HG03354 (cell line): ENCODE results near the gene MTAP.

Experiments
- ATAC-seq: cut with Tn5 transposase; IDR thresholded peaks from one replicate; pipeline ENCODE4 v1.9.1; 2021; ENCODE audit warnings: mild to moderate bottlenecking; ENCODE audit not compliant: unreplicated experiment, poor library complexity, severe bottlenecking

Gene MTAP

GRCh38 chr9:21837501-21837900, 35.1 kb downstream of the MTAP start:
- ATAC-seq: no peak

DNA sequence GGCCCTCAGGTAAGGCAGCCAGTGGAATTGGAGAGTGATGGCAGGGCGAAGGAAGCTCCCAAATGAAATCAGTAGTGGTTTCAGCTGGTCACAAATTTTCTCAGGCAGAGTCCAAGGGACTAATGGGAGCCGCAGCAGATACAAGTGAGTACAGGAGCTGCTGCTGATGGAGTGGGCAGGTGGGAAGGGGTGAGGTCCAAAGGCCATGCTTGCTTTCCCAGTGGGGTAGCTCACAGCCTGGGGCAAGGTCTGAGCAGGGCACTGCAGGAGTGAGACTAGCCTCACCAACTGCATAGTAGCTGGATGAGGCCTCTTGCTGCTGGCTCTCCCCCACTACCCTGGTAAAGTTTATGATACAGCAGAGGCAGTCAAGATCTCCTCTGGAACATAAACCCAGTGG, 38.2 kb downstream of the MTAP start:
- no peak for ATAC-seq

GRCh38 chr9:21841133-21841532, 38.7 kb downstream of the MTAP start:
- ATAC-seq: no peak

DNA sequence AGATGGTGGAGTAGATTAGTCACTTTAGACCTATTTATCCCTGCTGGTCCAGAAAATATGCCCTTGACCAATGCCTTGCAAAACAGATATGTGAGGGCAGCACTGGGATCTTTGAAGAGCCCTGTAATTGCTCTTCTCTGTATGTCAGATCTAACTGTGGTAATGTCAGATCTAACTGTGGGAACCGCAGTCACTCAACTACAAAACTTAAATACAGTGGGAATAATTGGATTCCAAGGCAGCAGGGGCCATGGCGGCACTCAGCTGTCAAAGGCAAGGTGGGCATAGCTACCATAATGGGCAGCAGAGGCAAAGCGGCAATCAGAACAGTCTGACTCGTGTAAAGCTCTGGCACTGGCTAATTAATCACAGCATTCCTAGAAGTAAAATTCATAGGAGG, 46.2 kb downstream of the MTAP start:
- ATAC-seq: no peak

DNA sequence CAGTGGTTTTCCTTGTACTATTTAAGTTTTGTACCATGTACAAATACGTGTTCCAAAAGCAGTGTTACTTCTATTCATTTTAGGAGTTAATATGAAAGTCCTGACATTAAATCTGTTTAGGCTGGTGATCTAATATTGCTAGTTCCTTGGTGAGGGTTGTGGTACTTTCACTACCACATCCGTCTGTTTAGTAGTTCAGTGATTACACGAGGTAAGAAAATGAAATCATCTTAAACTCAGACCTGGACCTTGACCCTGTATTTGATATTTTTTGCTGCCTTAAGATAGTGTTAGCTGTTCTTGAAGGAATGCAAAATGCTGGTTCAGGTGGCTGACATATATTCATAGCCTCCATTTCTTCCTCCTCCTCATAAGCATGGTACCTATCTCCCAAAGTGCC, 50.3 kb downstream of the MTAP start:
- ATAC-seq: peak; percentile 99

GRCh38 chr9:21853414-21853813, 51.0 kb downstream of the MTAP start:
- ATAC-seq: no peak

- no peak for ATAC-seq
These were observed 51.7 kb downstream of the MTAP start for GRCh38 chr9:21854119-21854518.

GRCh38 chr9:21854594-21854993, 52.2 kb downstream of the MTAP start:
- no peak for ATAC-seq

- no peak for ATAC-seq
These were observed 54.1 kb downstream of the MTAP start for GRCh38 chr9:21856301-21857094.

GRCh38 chr9:21862871-21863270, 60.4 kb downstream of the MTAP start:
- ATAC-seq: peak; percentile 47

- no peak for ATAC-seq
These were observed 62.1 kb downstream of the MTAP start for GRCh38 chr9:21864505-21864904.

DNA sequence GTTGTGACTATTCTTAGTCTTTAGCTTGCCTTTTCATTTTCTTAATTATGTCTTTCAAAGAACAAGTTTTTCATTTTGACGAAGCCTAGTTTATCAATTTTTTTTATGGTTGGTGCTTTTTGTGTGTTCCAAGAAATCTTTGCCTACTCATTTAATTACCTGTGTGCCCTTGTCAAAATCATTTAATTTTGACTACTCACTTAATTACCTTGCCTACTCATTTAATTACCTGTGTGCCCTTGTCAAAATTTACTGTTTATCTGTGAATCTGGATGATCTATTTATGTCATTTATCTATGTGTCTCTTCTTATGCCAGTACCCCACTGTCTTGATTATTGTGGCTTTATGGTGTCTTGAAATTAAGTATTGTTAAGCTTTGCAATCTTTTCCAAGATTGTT, 63.9 kb downstream of the MTAP start:
- no peak for ATAC-seq

DNA sequence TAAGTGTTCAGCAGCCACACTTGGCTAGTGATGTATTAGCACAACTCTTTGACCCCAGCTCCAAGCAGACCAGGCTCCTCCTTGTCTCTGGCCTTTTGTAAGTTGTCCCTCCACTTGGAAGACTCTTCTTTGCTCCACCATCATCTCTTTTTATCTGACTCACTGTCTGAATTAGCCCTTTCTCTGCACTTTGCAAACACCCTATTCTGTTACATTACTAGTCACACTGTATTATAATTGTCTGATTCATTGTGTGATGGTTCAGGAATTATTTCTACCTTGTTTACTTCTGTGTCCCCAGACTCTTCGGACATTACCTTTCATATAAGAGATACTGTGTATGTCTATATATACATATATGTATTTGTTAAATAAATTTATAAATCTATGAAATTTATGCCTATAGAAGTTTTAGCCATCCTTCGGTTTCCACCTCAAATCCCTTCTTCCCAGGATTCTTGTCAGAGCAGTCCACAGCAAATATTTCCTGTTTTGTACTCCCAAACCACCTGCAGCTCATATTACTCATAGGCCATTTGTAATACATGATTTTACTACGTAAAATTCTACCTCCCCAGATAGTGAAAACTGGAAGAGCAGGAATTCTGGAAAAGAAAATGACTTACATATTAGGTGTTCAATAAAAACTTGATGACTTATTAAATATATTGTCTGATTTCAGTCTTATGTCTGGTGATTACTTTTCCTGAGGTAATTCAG, 69.0 kb downstream of the MTAP start:
- no peak for ATAC-seq

- ATAC-seq: no peak
These were observed 70.3 kb downstream of the MTAP start for GRCh38 chr9:21872696-21873095.

GRCh38 chr9:21873540-21874221, 71.2 kb downstream of the MTAP start:
- ATAC-seq: no peak

- ATAC-seq: no peak
These were observed 73.5 kb downstream of the MTAP start for GRCh38 chr9:21875893-21876292.

DNA sequence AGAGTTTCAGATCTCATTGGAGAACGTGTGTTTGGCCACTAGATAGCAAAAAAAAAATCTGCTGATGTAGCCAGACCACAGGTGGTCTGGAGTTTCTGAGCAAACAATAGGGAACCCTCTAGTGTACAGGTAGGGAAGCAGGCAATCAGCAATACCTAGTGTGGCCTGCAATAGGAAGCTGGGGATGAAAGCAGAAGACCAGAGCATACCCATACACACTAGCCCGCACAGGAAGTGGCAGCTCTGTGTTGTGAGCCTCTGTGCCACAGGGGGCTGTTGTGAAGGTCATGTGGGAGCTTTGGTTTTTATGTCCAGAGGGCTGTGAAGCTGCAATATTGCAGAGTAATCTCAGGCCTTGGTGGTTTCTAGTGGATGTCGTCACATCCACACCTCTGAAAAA, 81.2 kb downstream of the MTAP start:
- ATAC-seq: peak; percentile 52

DNA sequence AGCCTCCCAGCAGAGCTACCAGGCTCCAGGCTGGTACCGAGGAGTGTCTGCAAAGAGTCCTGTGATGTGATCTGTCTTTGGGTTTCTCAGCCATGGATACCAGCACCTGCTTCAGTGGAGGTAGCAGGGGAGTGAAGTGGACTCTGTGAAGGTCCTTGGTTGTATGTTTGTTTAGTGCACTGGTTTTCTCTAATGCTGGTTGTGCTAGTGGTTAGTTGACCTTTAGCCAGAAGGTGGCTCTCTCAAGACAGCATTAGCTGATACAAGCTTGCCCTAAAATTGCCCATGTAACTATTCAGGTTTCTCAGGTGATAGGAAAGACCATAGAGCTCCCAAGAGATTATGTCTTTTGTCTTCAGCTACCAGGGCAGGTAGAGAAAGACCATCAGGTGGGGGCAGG, 87.2 kb downstream of the MTAP start:
- ATAC-seq: no peak

- ATAC-seq: no peak
These were observed 88.3 kb downstream of the MTAP start for GRCh38 chr9:21890696-21891095.

GRCh38 chr9:21901546-21901945, 99.1 kb downstream of the MTAP start:
- ATAC-seq: peak; percentile 26

DNA sequence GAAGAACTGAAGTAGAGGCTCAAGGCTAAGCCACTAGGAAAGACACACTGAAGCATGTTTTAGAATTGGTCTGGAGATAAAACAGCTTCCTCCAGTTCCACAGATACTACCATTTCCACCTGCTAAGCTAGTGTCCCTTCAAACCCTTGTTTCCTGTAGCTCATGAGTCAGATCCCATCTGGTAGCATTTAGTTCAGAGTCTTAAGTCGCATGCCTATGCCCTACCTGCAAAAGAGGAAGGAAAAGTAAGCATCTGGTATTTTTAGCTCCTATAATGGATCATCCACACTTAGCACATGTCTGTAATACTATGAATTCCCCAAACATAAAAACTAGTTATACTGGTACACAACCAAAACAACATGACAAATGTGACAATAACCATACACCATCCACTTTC, 99.7 kb downstream of the MTAP start:
- peak; percentile 76 for ATAC-seq
